Measurements from ENCODE around the gene LIN9. TPM values are rescaled to one million over a fixed set of nuclear protein-coding genes. Genes with fewer than 3 reads are reported as not detected.

LIN9 gene
- total RNA-seq, 6 donors from 2014 or later: 1.00 to 6.2 (median 3.7) TPM

DNA sequence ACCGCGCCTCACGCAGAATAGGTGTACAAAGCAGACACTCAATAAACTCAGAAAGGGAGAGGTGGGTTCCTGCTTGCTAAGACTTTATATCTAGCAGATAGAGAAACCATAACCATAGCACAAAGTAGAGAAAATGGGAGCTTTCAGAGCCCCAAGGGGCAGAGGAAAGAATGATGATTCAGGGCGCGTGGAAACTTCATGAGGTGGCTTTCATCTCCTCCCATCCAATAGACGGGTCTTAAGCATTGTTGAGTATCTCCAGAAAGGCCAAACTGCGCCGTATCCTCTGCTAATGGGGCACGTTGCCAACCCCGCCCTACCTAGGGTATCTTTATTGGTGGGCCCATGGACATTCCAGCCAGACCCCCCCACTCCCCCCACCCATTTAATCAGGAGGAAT is 86.3 kb downstream of the LIN9 start:
- no peak for ATAC-seq (ENCODE audit: low FRiP score in 2 of 2)
- Histone ChIP-seq H3K4me1 (peaks cover 11 to 14% (median 12%) of the 10 kb centered on the region in 4 donors), H3K4me3 (no peak overlapping the region), H3K36me3 (no peaks in the 10 kb centered on the region), H3K9me3 (no peaks in the 10 kb centered on the region), H3K27me3 (peaks cover 0 to 14% (median 7%) of the 10 kb centered on the region in 4 donors), H3K27ac (no peak overlapping the region)
- no peak for TF ChIP-seq EP300 (IDR thresholded peaks at IDR 0.05)
- TF ChIP-seq POLR2AphosphoS5 (IDR thresholded peaks at IDR 0.05): no peak
- no peak for TF ChIP-seq POLR2A (IDR thresholded peaks at IDR 0.05)
- no peak for TF ChIP-seq CTCF (IDR thresholded peaks at IDR 0.05)
- WGBS, 2 donors: 90 to 94% methylated on average over 10 of the region's 10 CpGs
- no peak for DNase-seq

DNA sequence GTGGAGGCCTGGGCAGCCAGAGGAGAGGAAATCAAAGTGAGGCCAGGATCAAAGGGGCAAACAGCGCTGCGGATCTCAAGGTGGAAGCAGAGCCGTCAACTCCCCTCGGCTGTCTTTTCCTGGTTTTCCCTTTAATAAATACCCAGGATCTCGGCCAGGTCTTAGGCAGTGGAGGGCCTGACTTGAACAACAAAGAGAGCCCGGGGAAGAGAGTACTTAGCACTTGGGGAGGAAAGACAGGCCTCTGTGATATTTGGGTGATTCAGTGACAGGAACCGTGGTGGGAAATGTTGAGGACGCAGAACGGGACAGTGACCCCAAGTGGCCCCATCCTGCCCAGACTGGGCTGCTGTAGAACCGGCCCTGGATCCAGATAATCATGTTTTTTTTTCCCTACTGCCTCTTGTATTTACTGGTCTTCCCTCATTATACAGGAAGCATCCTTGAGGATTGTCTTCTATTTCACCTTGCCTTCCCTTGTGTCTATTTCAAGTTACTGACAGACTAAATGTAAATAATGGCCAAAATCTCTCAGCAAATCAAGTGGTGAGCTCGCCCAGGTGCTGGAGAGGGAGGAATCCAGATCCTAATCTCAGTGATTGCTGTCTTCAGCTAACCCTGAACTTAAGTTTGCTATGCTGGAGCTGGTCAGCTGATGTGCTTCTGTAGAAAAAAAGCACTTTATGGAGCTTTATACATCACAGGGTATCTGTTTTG is 88.3 kb downstream of the LIN9 start:
- TF ChIP-seq EP300 (IDR thresholded peaks at IDR 0.05): no peak
- no peak for TF ChIP-seq POLR2A (IDR thresholded peaks at IDR 0.05)
- no peak for TF ChIP-seq POLR2AphosphoS5 (IDR thresholded peaks at IDR 0.05)
- TF ChIP-seq CTCF (IDR thresholded peaks at IDR 0.05): no peak
- DNase-seq: no peak
- no peak overlapping the region for H3K27ac ChIP-seq
- 48 to 53% methylated on average over 11 of the region's 11 CpGs for WGBS, 2 donors
- no peak for ATAC-seq (ENCODE audit: low FRiP score in 2 of 2)
- no peaks in the 10 kb centered on the region for H3K9me3 ChIP-seq
- H3K4me1 ChIP-seq: peaks cover 11 to 14% (median 12%) of the 10 kb centered on the region in 4 donors
- no peak overlapping the region for H3K4me3 ChIP-seq
- H3K36me3 ChIP-seq: no peaks in the 10 kb centered on the region
- H3K27me3 ChIP-seq: peaks cover 0 to 14% (median 7%) of the 10 kb centered on the region in 4 donors

GRCh38 chr1:226217273-226217672 is 91.7 kb downstream of the LIN9 start:
- Histone ChIP-seq H3K36me3 (no peaks in the 10 kb centered on the region), H3K4me1 (no peaks in the 10 kb centered on the region), H3K4me3 (no peak overlapping the region), H3K27ac (no peak overlapping the region), H3K27me3 (no peaks in the 10 kb centered on the region), H3K9me3 (no peaks in the 10 kb centered on the region)
- ATAC-seq (ENCODE audit: low FRiP score in 2 of 2) (no peak), DNase-seq (no peak)
- WGBS, 2 donors: 78 to 83% methylated on average over 10 of the region's 10 CpGs
- no peak for TF ChIP-seq CTCF (IDR thresholded peaks at IDR 0.05)

DNA sequence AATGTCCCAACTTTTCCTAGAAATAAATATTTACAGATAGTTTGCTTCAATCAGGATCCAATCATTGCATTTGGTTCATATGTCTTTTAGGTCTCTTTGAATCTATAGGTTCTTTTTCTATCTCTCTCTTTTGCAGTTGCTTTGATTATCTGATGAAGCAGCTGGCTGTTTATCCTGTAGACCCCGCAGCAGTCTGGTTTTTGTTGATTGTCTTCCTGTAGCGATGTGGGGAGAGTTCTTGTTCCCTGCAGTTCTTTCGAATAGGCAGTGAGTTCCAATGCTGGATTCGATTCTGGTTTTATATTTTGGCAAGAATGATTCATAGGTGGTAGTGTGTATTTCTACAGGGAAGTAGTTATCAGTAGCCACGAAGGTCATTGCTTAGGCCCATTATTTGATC is 92.9 kb downstream of the LIN9 start:
- Histone ChIP-seq H3K27me3 (no peaks in the 10 kb centered on the region), H3K4me1 (no peaks in the 10 kb centered on the region), H3K36me3 (no peaks in the 10 kb centered on the region), H3K9me3 (no peaks in the 10 kb centered on the region), H3K27ac (no peak overlapping the region), H3K4me3 (no peak overlapping the region)
- WGBS, 2 donors: 61 to 67% methylated on average over 5 of the region's 5 CpGs
- TF ChIP-seq EP300 (IDR thresholded peaks at IDR 0.05): no peak
- no peak for TF ChIP-seq POLR2A (IDR thresholded peaks at IDR 0.05)
- TF ChIP-seq POLR2AphosphoS5 (IDR thresholded peaks at IDR 0.05): no peak
- TF ChIP-seq CTCF (IDR thresholded peaks at IDR 0.05): no peak
- ATAC-seq (ENCODE audit: low FRiP score in 2 of 2) (no peak), DNase-seq (no peak)

DNA sequence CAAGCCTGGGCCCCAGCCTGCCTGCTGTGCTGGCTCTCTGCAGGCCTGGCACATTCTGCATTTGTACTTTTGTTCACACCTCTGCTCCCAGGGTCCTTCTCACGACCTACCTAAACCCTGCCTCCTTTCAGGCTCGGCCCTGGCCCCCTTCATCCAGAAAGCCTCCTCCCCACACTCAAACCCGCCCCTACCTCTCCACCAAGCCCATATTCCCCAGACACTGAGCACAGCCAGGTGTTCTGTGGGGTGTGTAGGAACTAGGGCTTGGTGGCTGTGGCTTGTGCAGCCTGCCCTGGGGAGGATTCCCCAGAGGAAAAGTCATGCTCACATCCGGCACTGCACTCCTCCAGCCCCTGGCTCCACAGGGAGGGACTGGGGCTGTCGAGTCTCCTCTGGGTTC is 93.7 kb downstream of the LIN9 start:
- no peak for DNase-seq
- H3K27me3 ChIP-seq: no peaks in the 10 kb centered on the region
- TF ChIP-seq POLR2AphosphoS5 (IDR thresholded peaks at IDR 0.05) (no peak), CTCF (IDR thresholded peaks at IDR 0.05) (no peak), POLR2A (IDR thresholded peaks at IDR 0.05) (no peak), EP300 (IDR thresholded peaks at IDR 0.05) (no peak)
- WGBS, 2 donors: 77 to 86% methylated on average over 5 of the region's 5 CpGs
- H3K36me3 ChIP-seq: no peaks in the 10 kb centered on the region
- ATAC-seq (ENCODE audit: low FRiP score in 2 of 2): peak in 1 of 2 donors; percentile 31
- H3K4me3 ChIP-seq: no peak overlapping the region
- H3K27ac ChIP-seq: no peak overlapping the region
- no peaks in the 10 kb centered on the region for H3K9me3 ChIP-seq
- H3K4me1 ChIP-seq: no peaks in the 10 kb centered on the region

Data from upper lobe of left lung (tissue), 6 donors.